ENCODE data around the gene TCERG1L. TPM values are rescaled to one million over a fixed set of nuclear protein-coding genes. Genes with fewer than 3 reads are reported as not detected.

The TCERG1L gene
- polyA plus RNA-seq, 1 donor from 2014 or later = 0.53 TPM

GRCh38 chr10:131088619-131089018, 222.9 kb downstream of the TCERG1L start:
- H4K20me1 ChIP-seq (ENCODE audit: insufficient read depth) = no peaks in the 10 kb centered on the region
- H3F3A ChIP-seq (ENCODE audit: insufficient read depth, low read length, poor library complexity, severe bottlenecking) = no peaks in the 10 kb centered on the region
- H3K9me2 ChIP-seq (ENCODE audit: insufficient read depth, low read length) = no peaks in the 10 kb centered on the region
- no peak overlapping the region for H3K9ac ChIP-seq (ENCODE audit: low read length)
- H3K36me3 ChIP-seq (ENCODE audit: insufficient read depth, low read length) = no peaks in the 10 kb centered on the region
- no peaks in the 10 kb centered on the region for H3K27me3 ChIP-seq (ENCODE audit: insufficient read depth, low read depth, low read length)
- no peaks in the 10 kb centered on the region for H3K9me3 ChIP-seq (ENCODE audit: low read length)
- no peak overlapping the region for H3K4me3 ChIP-seq (ENCODE audit: low read length)
- H3K4me2 ChIP-seq (ENCODE audit: low read length) = no peak overlapping the region
- TF ChIP-seq EZH2 (IDR thresholded peaks at IDR 0.05; ENCODE audit: borderline replicate concordance, insufficient read depth, low read length, poor library complexity, severe bottlenecking) (no peak), RAD21 (conservative IDR thresholded peaks at IDR 0.05) (no peak), REST (IDR thresholded peaks at IDR 0.05; ENCODE audit: borderline replicate concordance) (no peak), SMC3 (conservative IDR thresholded peaks at IDR 0.05; ENCODE audit: poor library complexity) (no peak), CTCF (IDR thresholded peaks at IDR 0.05; ENCODE audit: poor library complexity, severe bottlenecking) (no peak)
- no peaks in the 10 kb centered on the region for H3K79me2 ChIP-seq (replicated peaks; ENCODE audit: insufficient read depth, low read length)
- no peak overlapping the region for H2AFZ ChIP-seq (ENCODE audit: low read depth, low read length)
- H3K27ac ChIP-seq (ENCODE audit: low read length) = no peak overlapping the region

- no peaks in the 10 kb centered on the region for H3K36me3 ChIP-seq (ENCODE audit: insufficient read depth, low read length)
- no peaks in the 10 kb centered on the region for H3K27me3 ChIP-seq (ENCODE audit: insufficient read depth, low read depth, low read length)
- H3K27ac ChIP-seq (ENCODE audit: low read length) = no peak overlapping the region
- H3K9ac ChIP-seq (ENCODE audit: low read length) = no peak overlapping the region
- H3F3A ChIP-seq (ENCODE audit: insufficient read depth, low read length, poor library complexity, severe bottlenecking) = no peaks in the 10 kb centered on the region
- no peaks in the 10 kb centered on the region for H3K9me3 ChIP-seq (ENCODE audit: low read length)
- TF ChIP-seq EZH2 (IDR thresholded peaks at IDR 0.05; ENCODE audit: borderline replicate concordance, insufficient read depth, low read length, poor library complexity, severe bottlenecking) = no peak
- no peak for TF ChIP-seq POLR2AphosphoS5 (IDR thresholded peaks at IDR 0.05)
- no peak for TF ChIP-seq MXI1 (conservative IDR thresholded peaks at IDR 0.05; ENCODE audit: poor library complexity, severe bottlenecking)
- TF ChIP-seq TAF1 (IDR thresholded peaks at IDR 0.05; ENCODE audit: low read depth) = no peak
- no peak for TF ChIP-seq REST (IDR thresholded peaks at IDR 0.05; ENCODE audit: borderline replicate concordance)
- H2AFZ ChIP-seq (ENCODE audit: low read depth, low read length) = no peak overlapping the region
- H4K20me1 ChIP-seq (ENCODE audit: insufficient read depth) = no peaks in the 10 kb centered on the region
- no peak overlapping the region for H3K4me3 ChIP-seq (ENCODE audit: low read length)
- H3K4me2 ChIP-seq (ENCODE audit: low read length) = no peak overlapping the region
- no peaks in the 10 kb centered on the region for H3K9me2 ChIP-seq (ENCODE audit: insufficient read depth, low read length)
- no peaks in the 10 kb centered on the region for H3K79me2 ChIP-seq (replicated peaks; ENCODE audit: insufficient read depth, low read length)
These were observed 223.9 kb downstream of the TCERG1L start for GRCh38 chr10:131087464-131088215.
